Measurements from ENCODE around the gene MEI1.

Gene MEI1, protein sequence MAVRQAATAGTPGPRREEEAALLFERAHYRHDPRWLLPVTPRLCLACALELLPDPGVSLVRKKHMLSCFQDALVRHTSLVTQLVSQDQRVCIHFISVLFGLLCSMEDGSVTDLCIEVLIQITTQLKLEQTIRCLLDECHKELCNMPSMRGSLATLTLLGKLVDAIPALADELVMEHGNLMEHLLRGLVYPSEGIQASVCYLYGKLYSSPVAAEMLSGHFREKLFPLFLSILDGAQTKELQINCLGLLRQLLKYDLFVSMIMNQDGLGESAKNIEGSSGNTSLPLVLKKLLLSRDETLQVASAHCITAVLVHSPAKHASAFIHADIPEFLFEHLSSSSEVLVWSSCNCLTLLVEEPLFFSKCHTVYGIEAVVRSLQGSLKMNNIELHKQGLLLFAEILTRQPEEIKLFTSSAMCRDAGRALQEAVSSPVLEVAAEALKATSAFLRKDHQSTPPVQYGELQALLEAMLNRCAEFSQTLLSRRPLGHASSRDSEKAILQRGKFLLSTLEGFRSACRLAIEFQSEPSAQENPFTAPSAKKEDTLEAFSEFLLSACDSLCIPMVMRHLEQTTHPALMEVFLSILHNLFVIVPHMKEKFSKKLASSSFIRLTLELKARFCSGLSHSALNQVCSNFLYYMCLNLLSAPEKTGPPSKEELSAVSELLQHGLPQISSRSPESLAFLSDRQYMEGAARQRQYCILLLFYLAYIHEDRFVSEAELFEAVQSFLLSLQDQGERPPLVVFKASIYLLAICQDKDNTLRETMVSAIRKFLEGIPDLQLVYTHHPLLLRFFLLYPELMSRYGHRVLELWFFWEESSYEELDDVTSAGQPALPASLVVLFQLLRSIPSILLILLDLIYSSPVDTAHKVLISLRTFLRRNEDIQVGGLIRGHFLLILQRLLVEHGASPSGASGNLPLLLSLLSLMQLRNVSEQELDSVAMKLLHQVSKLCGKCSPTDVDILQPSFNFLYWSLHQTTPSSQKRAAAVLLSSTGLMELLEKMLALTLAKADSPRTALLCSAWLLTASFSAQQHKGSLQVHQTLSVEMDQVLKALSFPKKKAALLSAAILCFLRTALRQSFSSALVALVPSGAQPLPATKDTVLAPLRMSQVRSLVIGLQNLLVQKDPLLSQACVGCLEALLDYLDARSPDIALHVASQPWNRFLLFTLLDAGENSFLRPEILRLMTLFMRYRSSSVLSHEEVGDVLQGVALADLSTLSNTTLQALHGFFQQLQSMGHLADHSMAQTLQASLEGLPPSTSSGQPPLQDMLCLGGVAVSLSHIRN

DNA sequence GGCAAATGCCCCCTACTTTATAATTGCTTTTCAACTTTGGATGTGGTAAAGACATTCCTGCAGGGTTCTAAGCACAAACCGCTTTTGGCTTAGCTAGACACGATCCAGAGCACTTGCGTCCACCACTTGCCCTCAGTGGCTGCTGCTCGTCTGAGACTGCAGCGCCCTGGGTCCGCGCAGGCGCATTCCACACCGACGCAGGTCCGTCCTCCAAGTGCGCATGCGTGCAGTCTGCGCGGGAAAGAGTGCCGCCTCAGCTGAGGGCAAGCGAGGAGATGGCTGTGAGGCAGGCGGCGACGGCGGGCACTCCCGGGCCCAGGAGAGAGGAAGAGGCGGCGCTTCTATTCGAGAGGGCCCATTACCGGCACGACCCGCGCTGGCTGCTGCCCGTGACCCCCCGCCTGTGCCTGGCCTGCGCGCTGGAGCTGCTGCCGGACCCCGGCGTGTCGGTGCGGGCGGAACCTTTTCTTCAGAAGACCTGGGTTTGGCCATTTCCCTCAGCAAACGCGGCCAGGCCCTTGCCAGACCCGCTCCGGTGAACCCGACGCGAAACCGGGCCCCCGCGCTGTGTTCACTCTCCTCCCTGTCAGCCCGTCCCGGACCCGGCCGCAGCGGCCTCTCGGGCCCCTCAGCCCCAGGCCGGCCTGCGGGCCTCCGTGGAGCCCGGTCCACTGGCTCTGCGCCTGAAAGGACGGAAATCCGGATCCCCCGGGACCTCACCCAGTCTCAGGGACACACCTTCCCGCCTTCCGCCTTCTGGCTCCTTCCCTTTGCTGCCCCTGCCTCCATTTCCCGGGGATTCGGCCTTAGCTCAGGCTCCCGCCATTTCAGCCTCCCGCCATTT lies at the start of gene MEI1:
MEI1 (plus strand) TSS at position 240 of the 844 bp plus-strand sequence; CDS start at position 276, 36 bp downstream.
- DNase-seq (ENCODE audit: low read depth) = peak; percentile 38

DNA sequence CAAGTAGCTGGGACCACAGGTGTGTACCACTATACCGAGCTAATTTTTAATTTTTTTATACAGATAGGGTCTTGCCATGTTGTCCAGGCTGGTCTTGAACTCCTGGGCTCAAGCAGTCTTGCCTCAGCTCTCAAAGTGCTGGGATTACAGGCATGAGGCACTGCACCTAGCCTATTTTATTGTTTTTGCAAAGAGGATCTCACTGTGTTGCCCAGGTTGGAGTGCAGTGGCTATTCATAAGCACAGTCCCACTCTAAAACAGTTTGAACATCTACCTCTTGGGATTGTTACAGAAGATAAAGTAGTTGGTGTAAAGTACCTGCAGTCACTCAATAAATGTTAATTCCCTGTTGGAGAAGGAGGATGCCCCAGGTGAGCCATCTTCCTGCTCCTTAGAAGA lies 49.1 kb upstream of the MEI1 start:
- TF ChIP-seq, protein P1, sequence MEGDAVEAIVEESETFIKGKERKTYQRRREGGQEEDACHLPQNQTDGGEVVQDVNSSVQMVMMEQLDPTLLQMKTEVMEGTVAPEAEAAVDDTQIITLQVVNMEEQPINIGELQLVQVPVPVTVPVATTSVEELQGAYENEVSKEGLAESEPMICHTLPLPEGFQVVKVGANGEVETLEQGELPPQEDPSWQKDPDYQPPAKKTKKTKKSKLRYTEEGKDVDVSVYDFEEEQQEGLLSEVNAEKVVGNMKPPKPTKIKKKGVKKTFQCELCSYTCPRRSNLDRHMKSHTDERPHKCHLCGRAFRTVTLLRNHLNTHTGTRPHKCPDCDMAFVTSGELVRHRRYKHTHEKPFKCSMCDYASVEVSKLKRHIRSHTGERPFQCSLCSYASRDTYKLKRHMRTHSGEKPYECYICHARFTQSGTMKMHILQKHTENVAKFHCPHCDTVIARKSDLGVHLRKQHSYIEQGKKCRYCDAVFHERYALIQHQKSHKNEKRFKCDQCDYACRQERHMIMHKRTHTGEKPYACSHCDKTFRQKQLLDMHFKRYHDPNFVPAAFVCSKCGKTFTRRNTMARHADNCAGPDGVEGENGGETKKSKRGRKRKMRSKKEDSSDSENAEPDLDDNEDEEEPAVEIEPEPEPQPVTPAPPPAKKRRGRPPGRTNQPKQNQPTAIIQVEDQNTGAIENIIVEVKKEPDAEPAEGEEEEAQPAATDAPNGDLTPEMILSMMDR (IDR thresholded peaks at IDR 0.05; ENCODE audit: low read depth, low read length, missing control alignments) = no peak
- no peak overlapping the region for H3K4me3 ChIP-seq (ENCODE audit: low read depth, low read length)
- no peak for DNase-seq (ENCODE audit: low read depth)

More for the DNA sequence above, at the start of gene MEI1:
- no peak within 1 kb of the TSS for H3K4me3 ChIP-seq (ENCODE audit: low read depth, low read length)
- TF ChIP-seq, protein P1 (IDR thresholded peaks at IDR 0.05; ENCODE audit: low read depth, low read length, missing control alignments) = no peak

- no peak overlapping the region for H3K4me3 ChIP-seq (ENCODE audit: low read depth, low read length)
- DNase-seq (ENCODE audit: low read depth) = no peak
- TF ChIP-seq, protein P1 (IDR thresholded peaks at IDR 0.05; ENCODE audit: low read depth, low read length, missing control alignments) = no peak
Observed at GRCh38 chr22:41650821-41651220, 48.5 kb upstream of the MEI1 start.

- TF ChIP-seq, protein P1 (IDR thresholded peaks at IDR 0.05; ENCODE audit: low read depth, low read length, missing control alignments) = no peak
- no peak overlapping the region for H3K4me3 ChIP-seq (ENCODE audit: low read depth, low read length)
Observed at GRCh38 chr22:41654322-41654721, 45.0 kb upstream of the MEI1 start.

GRCh38 chr22:41656556-41656955 lies 42.7 kb upstream of the MEI1 start:
- no peak overlapping the region for H3K4me3 ChIP-seq (ENCODE audit: low read depth, low read length)
- TF ChIP-seq, protein P1 (IDR thresholded peaks at IDR 0.05; ENCODE audit: low read depth, low read length, missing control alignments) = no peak
- DNase-seq (ENCODE audit: low read depth) = no peak

More at GRCh38 chr22:41654322-41654721, 45.0 kb upstream of the MEI1 start:
- DNase-seq (ENCODE audit: low read depth) = no peak

DNA sequence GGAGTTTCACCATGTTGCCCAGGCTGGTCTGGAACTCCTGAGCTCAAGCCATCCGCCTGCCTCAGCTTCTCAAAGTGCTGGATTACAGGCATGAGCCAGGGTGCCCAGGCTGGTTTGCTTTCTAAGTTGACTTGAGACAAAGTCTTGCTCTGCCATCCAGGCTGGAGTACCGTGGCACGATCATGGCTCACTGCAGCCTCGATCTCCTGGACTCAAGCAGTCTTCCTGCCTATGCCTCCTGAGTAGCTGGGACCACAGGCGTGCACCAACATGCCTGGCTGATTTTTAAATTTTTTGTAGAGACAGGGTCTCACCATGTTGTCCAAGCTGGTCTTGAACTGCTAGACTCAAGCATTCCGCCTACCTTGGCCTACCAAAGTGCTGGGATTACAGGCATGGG lies 41.6 kb upstream of the MEI1 start:
- TF ChIP-seq, protein P1 (IDR thresholded peaks at IDR 0.05; ENCODE audit: low read depth, low read length, missing control alignments) = no peak
- no peak for DNase-seq (ENCODE audit: low read depth)
- H3K4me3 ChIP-seq (ENCODE audit: low read depth, low read length) = no peak overlapping the region

All from GM12864 (cell line).